HG03378 (cell line): ENCODE results near the gene EYS.
"Not testable (repeated sequence)": the region's sequence is repeated elsewhere in the genome, so short reads cannot be mapped to it uniquely, and the experiment has no call there.

Experiments used
- ATAC-seq: cut with Tn5 transposase; IDR thresholded peaks from one replicate; pipeline ENCODE4 v1.9.1; 2021; ENCODE audit warnings: mild to moderate bottlenecking, moderate library complexity; ENCODE audit not compliant: unreplicated experiment

Gene EYS

DNA sequence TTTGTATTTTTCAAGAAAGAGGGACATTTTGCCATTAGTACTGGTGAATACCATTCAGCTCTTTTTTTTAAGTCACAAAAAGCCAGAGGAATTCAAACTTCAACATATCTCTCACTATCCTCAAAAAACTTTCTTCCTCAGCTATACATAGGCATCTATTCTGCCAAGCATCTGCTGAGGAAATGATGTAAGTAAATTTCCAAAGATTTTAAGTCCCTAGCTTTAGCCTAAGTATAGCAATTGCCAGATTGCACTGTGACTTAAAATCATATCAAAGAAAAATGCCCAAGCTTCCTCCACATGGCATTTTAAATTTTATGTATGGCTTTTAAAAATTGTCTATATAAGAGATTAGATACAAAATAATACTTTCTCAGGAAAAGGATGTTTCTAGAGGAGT, 237.4 kb downstream of the EYS start:
- ATAC-seq = no peak

- no peak for ATAC-seq
These were observed 238.7 kb downstream of the EYS start for GRCh38 chr6:65468307-65468706.

DNA sequence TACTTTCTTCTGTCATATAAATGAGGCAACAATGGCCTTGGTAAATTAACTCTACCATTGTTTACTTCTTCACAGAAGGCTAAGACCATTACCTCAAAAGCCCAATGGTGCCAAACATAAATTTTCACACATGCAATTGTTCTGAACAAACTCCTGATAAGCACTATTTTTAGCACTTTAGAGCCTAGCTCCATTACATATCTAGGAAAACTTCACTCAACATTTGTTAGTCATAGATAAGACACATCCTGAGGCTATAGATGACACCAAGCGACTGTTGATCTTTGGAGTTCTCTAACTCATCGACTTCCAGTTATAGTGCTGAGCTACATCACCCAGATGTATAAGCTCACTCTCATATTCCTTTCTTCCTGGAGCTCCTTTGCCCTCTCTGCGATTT, 245.9 kb downstream of the EYS start:
- ATAC-seq = no peak

DNA sequence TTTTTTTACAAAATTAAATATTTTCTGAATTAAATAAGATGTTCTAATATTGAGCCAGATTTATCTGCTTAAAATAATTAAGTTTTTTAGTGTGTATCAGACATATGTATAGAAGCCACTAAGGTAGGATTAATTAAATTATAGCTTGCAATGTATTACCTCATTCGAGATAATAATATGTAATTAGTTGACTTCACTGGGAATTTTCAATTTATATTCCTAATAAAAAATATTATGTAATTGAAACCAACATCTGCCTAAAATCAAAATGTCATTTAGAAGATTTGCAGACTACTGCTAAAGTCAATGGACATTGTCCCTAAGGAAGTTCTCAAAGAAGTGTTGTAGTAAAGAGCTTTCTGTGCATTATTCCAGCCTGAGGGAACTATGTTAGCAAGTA, 254.7 kb downstream of the EYS start:
- ATAC-seq = no peak

GRCh38 chr6:65450451-65450850, 256.6 kb downstream of the EYS start:
- ATAC-seq = no peak

- no peak for ATAC-seq
These were observed 257.1 kb downstream of the EYS start for GRCh38 chr6:65449926-65450325.

DNA sequence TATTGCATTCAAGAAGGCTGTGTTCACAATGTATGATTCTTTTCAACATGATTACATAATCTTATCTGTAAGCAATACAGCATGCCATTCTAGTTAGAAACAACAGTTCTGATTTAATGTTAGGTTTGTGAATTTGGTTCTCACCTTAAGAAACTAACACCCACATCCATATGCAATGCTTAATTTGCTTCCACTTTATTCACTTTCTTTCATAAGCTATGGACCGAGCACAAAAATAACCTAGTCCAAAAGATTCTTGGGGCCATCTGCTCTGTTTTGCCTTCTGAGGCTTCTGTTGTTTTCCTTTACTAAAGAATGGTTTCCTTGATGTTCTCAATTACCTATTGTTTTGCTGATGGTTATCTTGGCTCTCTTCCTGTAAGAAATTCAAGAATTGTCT, 258.2 kb downstream of the EYS start:
- no peak for ATAC-seq

GRCh38 chr6:65436281-65436680, 270.7 kb downstream of the EYS start:
- no peak for ATAC-seq

DNA sequence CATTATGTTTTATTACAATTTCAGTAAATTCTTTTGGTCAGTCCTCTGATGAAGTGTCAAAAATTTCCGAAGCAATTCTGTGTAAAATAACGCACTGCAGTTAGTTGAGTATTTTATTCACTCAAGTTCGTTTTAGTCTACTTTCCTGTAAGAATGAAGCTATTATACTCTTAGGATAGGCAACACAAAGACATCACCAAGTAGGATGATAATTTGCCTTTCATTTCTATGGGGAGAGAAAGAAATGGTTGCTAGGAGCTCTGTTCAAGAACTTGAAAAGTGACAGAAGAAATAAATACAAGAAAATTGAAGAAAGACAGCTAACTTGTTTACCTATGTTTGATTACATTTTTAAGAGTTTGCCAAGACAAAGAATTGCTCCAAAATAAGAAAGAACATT, 290.4 kb downstream of the EYS start:
- no peak for ATAC-seq

DNA sequence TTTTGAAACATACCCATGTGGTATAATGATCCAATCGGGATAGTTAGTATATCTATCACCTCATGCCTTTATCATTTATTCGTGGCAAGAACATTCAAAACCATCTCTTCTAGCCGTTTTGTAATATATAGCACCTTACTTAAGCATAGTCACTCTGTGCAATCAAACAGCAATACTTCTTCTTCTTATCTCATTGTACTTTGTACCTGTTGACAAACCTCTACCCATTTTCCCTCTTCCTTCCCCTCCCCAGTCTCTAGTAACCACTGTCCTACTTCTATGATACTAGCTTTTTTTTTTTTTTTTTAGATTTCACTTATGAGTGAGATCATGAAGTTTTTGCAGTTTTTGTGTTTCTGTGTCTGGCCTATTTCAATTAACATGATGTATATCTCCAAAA, 296.7 kb downstream of the EYS start:
- ATAC-seq = no peak

- ATAC-seq = no peak
These were observed 304.5 kb downstream of the EYS start for GRCh38 chr6:65402564-65402963.

DNA sequence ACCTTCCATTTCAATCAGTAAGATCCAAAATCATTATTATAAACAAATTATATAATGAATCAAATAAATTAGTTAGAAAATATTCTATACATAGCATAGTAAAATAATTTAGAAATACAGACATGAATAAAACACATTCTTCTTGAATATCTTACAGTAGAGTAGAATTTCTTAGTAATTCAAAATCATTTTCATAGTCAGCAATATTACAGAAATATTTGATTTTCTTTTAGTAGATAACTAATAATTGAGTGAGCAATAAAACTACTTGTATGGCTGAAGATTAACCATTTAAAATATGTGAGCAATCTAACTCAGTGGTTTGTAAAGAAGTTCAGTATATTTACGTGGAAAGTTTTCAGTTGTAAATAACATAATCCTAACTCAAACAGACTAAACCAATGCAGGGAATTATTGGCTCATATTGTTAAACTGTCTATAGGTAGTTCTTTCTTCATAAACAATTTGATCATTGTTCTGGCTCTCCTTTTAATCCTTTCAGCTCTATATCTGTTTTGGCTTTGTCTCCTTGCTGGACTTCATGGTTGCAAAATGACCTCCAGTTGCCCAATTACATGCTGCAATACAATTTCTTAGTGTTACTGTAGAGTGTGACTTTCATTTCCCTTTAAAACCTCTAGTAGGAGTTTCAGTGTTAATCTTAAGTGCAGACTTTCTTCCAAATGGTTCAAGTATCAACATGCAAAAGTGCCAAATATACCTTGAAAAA, 307.5 kb downstream of the EYS start:
- no peak for ATAC-seq

GRCh38 chr6:65398851-65399250, 308.2 kb downstream of the EYS start:
- ATAC-seq = no peak

DNA sequence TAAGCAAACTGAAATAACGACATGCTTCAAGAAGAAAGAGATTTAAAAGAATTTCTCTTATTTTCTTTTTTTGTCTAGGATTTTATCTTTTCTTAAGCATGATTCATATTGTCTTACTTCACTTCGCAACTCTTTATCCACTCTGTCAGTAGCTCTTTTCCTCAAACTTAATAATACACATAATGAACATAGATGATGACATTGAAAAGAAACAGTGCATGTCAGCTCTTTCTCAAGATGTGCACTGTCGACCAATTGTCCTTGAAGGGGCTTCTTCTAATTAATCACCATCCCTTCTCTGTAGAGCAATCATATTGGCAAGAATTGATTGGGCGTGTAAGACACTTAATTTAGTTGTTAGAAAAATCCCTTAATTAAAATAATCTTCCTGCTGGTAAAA, 356.5 kb downstream of the EYS start:
- no peak for ATAC-seq

GRCh38 chr6:65302655-65303054, 404.4 kb downstream of the EYS start:
- not testable (repeated sequence) for ATAC-seq

DNA sequence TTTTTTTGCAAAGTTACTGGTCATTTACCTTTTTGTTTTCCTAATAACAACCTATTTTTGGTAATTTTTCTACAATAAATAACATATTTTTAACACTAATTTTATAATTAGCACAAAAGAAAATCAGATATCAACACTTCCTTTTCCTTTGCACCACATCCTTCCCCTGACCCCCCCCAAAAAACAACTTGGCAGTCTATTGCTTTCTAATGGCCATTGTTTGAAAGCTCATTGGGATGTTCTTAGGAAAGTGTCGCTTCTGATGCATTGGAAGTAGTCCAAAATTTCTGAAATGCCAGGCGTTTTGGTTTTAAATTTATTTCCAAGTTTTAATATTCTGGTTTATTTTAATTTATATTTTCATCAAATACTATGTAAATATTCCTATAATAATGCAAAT, 407.8 kb downstream of the EYS start:
- ATAC-seq = no peak

DNA sequence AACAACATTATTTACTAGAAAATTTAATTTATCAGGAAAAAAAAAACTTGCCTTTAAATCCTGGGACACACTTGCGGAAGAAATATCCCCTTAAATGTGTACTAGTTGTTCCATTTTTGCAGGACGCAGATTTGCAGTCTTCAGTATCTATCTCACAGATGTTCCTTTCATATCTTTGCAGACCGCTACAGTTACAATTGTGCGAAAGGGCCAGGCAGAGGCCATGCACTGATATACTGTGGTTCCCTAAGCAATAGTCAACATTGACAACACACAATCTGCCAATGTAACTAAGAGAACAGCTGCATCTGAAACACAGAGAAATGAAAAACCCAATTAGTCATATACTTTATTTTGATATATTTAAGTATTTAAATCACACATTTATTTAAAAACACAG, 411.2 kb downstream of the EYS start:
- no peak for ATAC-seq

GRCh38 chr6:65289491-65289890, 417.5 kb downstream of the EYS start:
- no peak for ATAC-seq

GRCh38 chr6:65285275-65285674, 421.8 kb downstream of the EYS start:
- ATAC-seq = no peak

GRCh38 chr6:65280060-65280459, 427.0 kb downstream of the EYS start:
- ATAC-seq = no peak

DNA sequence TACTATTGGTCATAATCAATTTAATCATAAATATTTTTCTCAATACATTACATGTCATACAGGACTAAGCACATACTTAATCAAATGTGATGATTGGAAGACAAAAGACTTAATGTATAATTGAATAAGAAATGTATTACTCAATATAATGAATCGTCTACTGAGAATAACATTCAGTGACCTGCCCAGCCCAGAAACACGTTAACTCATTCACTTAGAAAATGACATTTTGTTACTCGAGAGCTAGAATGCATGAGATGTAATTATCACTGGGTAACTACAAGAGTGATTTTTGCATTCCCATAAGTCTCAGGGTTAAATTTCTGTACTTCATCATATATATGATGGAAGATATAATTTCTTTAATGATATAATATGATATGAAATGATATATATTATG, 444.8 kb downstream of the EYS start:
- no peak for ATAC-seq

- ATAC-seq = no peak
These were observed 447.0 kb downstream of the EYS start for GRCh38 chr6:65259982-65260381.

- no peak for ATAC-seq
These were observed 448.0 kb downstream of the EYS start for GRCh38 chr6:65259059-65259458.
